ENCODE data around the gene RPL39. TPM values are rescaled to one million over a fixed set of nuclear protein-coding genes. Genes with fewer than 3 reads are reported as not detected.
A peak's percentile ranks its signal among the peaks of the same experiment; 100 is the strongest.
"Not testable (repeated sequence)": the region's sequence is repeated elsewhere in the genome, so short reads cannot be mapped to it uniquely, and the experiment has no call there.

The RPL39 gene
- total RNA-seq, 1 experiment from 2014 or later: 2,613 TPM

DNA sequence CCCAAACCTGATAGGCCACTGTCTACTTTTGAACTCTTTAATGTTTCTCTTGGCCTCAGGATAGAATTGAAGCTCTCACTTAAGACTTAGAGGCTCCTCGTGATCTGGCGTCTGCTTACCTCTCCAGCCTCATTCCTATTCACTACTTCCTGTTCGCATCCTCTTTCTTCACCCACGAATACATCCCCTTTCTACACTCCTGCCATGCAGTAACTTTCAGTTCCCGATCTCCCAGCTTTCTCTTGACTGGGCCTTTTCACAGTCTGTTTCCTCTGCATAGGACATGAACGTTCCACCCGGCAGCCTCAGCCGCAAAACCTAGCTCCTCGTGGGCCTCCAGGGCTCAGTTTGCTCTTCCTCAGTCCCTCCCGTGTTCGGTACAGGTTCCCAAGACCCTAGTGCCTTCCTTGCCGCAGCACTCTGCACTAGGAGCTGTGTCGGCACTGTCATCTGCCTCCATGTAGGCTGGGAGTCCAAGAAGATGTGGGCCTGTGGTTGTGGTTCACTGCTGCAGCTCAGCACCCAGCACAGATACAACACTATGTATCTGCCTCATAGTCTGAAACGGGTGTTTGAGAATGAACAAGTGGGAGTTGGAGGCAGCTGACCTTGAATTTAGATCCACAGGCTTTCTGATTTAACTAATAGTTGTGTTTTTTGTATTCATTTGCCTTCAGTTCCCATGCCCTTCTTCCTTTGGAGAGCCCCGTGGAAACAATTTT lies 15.8 kb downstream of the RPL39 start:
- in situ Hi-C loops (cut with HindIII; ENCODE audit: low pct_unique_long_range_greater_than_20kb, low sequenced_read_pairs): no loop called here
- no peak for DNase-seq (ENCODE audit: low read depth, low spot score)

DNA sequence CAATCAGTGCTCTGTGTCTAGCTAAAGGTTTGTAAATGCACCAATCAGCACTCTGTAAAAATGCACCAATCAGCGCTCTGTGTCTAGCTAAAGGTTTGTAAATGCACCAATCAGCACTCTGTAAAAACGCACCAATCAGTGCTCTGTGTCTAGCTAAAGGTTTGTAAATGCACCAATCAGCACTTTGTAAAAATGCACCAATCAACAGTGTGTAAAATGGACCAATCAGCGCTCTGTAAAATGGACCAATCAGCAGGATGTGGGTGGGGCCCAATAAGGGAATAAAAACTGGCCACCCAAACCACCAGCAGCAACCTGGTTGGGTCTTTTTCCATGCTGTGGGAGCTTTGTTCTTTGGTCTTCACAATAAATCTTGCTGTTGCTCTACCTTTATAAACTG lies 22.0 kb downstream of the RPL39 start:
- in situ Hi-C loops (cut with HindIII; ENCODE audit: low pct_unique_long_range_greater_than_20kb, low sequenced_read_pairs); DNase-seq (ENCODE audit: low read depth, low spot score): not testable (repeated sequence)

- DNase-seq (ENCODE audit: low read depth, low spot score); in situ Hi-C loops (cut with HindIII; ENCODE audit: low pct_unique_long_range_greater_than_20kb, low sequenced_read_pairs): not testable (repeated sequence)
These were observed 23.0 kb downstream of the RPL39 start for GRCh38 chrX:119768436-119768835.

GRCh38 chrX:119763836-119764387 lies 27.5 kb downstream of the RPL39 start:
- no peak for DNase-seq (ENCODE audit: low read depth, low spot score)
- in situ Hi-C loops (cut with HindIII; ENCODE audit: low pct_unique_long_range_greater_than_20kb, low sequenced_read_pairs): no loop called here

- in situ Hi-C loops (cut with HindIII; ENCODE audit: low pct_unique_long_range_greater_than_20kb, low sequenced_read_pairs): no loop called here
- no peak for DNase-seq (ENCODE audit: low read depth, low spot score)
These were observed 28.2 kb downstream of the RPL39 start for GRCh38 chrX:119763181-119763580.

DNA sequence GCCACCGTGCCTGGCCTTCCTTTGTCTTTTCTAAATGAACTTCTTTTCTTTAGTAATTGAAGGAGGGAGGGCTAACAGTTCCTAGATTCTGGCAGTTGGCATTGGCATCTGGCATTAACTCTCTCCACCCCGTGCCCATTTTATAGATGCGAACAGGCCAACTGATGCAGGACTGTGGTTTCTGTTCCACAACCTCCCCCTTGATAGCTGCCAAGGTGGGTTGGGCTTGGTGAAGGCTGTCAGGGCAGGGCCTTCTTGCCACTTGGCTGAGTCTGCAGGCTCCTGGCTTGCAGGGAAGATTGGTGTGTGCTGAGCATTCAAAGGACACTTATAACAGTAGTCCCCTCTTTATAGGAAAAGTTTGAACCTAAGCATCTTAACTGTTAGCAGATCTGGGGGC lies 28.7 kb downstream of the RPL39 start:
- in situ Hi-C loops (cut with HindIII; ENCODE audit: low pct_unique_long_range_greater_than_20kb, low sequenced_read_pairs): no loop called here
- DNase-seq (ENCODE audit: low read depth, low spot score): no peak

DNA sequence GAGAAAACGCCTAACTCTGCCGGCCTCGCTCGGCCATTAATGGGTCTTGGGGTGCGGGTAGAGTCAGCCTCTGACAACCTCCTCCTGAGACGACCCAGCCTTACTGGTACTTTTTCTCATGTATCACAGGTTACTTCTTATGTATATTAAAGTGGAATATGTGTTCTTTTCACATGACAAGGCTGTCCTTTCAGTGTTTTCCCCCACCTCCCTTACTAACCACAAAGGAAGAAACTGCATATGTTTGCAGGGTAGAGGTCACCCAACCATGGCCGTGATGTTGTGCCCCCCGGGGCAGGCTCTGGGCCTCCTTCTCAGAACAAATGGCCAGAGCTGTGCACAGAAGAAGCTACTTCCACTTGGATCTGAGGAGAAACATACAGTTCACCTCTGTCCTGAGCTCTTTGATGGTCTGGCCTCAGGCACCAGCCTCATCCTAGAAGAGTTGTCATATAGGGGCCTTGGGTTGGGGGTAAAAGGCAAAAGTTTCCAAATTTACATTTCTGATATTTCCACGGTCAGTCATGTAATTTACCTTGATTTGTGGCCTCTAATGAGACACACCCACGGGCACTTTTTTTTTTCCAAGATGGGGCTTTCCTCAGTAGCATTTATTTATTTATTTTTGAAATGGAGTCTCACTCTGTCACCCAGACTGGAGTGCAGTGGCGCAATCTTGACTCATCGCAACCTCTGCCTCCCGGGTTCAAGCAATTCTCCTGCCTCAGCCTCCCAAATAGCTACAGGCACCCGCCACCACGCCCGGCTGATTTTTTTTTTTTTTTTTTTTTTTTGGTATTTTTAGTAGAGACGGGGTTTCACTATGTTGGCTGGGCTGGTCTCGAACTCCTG lies 31.2 kb downstream of the RPL39 start:
- no peak for DNase-seq (ENCODE audit: low read depth, low spot score)
- in situ Hi-C loops (cut with HindIII; ENCODE audit: low pct_unique_long_range_greater_than_20kb, low sequenced_read_pairs): no loop called here

- in situ Hi-C loops (cut with HindIII; ENCODE audit: low pct_unique_long_range_greater_than_20kb, low sequenced_read_pairs): no loop called here
- no peak for DNase-seq (ENCODE audit: low read depth, low spot score)
These were observed 32.1 kb downstream of the RPL39 start for GRCh38 chrX:119759248-119759766.

- DNase-seq (ENCODE audit: low read depth, low spot score): no peak
- in situ Hi-C loops (cut with HindIII; ENCODE audit: low pct_unique_long_range_greater_than_20kb, low sequenced_read_pairs): no loop called here
These were observed 32.6 kb downstream of the RPL39 start for GRCh38 chrX:119758731-119759247.

- in situ Hi-C loops (cut with HindIII; ENCODE audit: low pct_unique_long_range_greater_than_20kb, low sequenced_read_pairs): no loop called here
- DNase-seq (ENCODE audit: low read depth, low spot score): no peak
These were observed 33.3 kb downstream of the RPL39 start, which contains the start of gene SOWAHD for GRCh38 chrX:119757979-119758730. Gene SOWAHD (plus strand): TSS chrX:119758588. CDS start chrX:119758668, 80 bp downstream.

- no peak for DNase-seq (ENCODE audit: low read depth, low spot score)
- in situ Hi-C loops (cut with HindIII; ENCODE audit: low pct_unique_long_range_greater_than_20kb, low sequenced_read_pairs): no loop called here
These were observed 33.8 kb downstream of the RPL39 start for GRCh38 chrX:119757646-119757978.

DNA sequence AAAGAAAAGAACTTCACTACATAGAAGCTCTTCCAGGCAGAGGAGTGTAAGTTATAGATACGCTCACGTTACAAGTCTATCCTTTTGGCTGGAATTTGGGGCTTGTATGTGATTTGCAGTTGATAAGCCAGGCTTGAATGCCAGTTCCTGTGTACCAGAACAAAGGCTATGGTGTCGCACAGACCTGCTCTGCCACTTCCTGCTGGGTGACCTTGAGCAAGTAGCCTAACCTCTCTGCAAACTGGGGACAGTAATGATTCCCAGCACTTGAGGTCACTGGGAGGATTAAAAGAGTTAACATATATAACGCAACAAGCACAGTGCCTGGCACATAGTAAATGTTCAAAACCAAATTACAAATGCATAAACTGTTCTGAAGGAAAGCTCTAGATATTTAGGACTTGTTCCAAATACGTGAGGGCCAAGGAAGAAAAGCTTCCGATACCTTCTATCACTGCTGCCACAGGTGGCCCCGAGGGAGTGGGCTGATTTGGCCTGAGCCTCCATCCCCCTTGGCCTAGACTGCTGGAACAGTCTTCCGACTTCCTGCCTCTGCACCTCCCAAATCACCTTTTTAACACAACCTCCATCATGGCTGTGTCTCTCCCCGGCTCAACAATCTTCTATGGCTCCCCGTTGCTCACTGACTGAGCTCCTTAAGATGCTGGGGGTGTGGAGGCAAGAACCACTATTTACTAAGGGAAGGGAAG lies 34.3 kb downstream of the RPL39 start:
- no peak for DNase-seq (ENCODE audit: low read depth, low spot score)
- in situ Hi-C loops (cut with HindIII; ENCODE audit: low pct_unique_long_range_greater_than_20kb, low sequenced_read_pairs): no loop called here

- no peak for DNase-seq (ENCODE audit: low read depth, low spot score)
- in situ Hi-C loops (cut with HindIII; ENCODE audit: low pct_unique_long_range_greater_than_20kb, low sequenced_read_pairs): no loop called here
These were observed 35.4 kb downstream of the RPL39 start for GRCh38 chrX:119755981-119756533.

DNA sequence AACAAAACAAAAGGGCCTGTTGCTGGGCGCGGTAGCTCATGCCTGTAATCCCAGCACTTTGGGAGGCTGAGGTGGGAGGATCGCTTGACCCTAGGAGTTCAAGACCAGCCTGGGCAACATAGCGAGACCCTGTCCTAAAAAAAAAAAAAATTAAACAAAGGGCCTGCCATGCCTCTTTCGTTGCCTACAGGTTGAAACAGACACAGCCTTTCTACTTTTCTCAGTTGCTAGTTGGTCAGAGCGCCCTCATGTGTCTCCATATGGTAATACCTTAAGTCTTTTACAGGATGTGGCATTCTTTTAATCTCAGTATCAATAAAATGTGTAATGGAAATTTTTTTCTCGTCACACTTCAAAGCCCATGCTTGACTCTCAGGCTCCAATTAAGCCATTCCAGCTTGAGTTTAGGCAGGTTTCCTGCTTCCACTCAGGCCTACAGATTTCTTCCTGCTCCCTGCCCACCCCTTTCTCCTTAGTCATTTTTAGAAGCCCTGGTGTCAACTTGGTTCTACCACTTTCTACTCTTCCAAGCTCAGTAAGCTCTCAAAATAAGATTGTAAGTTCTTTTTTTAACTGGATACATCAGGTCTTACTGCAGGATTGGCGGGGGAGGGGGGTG lies 37.7 kb downstream of the RPL39 start:
- peak; percentile 65 for DNase-seq (ENCODE audit: low read depth, low spot score)
- in situ Hi-C loops (cut with HindIII; ENCODE audit: low pct_unique_long_range_greater_than_20kb, low sequenced_read_pairs): no loop called here

DNA sequence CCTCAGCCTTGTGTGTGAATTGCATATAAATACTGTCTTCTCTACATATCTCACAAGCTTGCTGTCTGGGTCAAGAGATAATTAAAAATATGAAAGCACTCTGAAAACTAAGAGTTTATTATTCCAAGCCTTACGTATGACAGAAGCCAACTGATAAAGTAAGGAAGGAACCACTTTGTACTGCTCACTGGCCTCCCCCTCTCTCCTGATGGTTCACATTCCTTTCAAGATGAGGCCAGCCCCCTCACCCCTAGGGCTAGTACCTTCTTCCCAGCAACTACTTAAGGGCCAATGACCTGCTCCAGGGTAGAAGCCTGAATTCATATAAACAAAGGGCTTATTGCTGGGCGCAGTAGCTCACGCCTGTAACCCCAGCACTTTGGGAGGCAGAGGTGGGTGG lies 38.4 kb downstream of the RPL39 start:
- in situ Hi-C loops (cut with HindIII; ENCODE audit: low pct_unique_long_range_greater_than_20kb, low sequenced_read_pairs): no loop called here

DNA sequence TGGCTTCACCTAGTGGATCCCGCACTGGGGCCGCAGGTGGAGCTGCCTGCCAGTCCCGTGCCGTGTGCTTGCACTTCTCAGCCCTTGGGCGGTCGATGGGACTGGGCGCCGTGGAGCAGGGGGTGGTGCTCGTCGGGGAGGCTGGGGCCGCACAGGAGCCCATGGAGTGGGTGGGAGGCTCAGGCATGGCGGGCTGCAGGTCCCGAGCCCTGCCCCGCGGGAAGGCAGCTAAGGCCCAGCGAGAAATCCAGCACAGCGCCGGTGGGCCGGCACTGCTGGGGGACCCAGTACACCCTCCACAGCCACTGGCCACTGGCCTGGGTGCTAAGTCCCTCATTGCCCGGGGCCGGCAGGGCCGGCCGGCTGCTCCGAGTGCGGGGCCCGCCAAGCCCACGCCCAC lies 40.7 kb downstream of the RPL39 start:
- in situ Hi-C loops (cut with HindIII; ENCODE audit: low pct_unique_long_range_greater_than_20kb, low sequenced_read_pairs); DNase-seq (ENCODE audit: low read depth, low spot score): not testable (repeated sequence)

More for the DNA sequence above, 38.4 kb downstream of the RPL39 start:
- peak; percentile 31 for DNase-seq (ENCODE audit: low read depth, low spot score)

Data from SK-MEL-5 (cell line).